Endothelial cell of umbilical vein (primary cell): Measurements from ENCODE around the gene KIF20A. TPM values are rescaled to one million over a fixed set of nuclear protein-coding genes. Genes with fewer than 3 reads are reported as not detected.

Source experiments
- BruUV-seq: library from RNA; stranded (reverse); fragments of 400-500 nt; replicated peaks from 2 replicates; lab custom pipeline; 2021; lab: Mats Ljungman, UMichigan
- CTCF ChIA-PET: fragments of 300-600, 350-600 bp; sonication (Branson Sonifier 250); formaldehyde crosslinking; loops from one replicate; lab custom pipeline; 2021; ENCODE audit warnings: antibody characterized with exemption, inconsistent platforms; lab: Charles Lee
- POLR2A ChIA-PET: fragments of 300-600, 350-600 bp; sonication (Branson Sonifier 250); formaldehyde crosslinking; loops from one replicate; lab custom pipeline; 2021; ENCODE audit warnings: antibody characterized with exemption, inconsistent platforms; lab: Charles Lee
- DNase-seq: peaks from one replicate; pipeline ENCODE4 v3.0.0-alpha.2; 2011; ENCODE audit warnings: low read depth, low spot score
- FAIRE-seq: peaks from 2 replicates; lab custom pipeline; 2011; peaks lifted over from hg19 to GRCh38; lab: Jason Lieb, UNC
- H2AFZ ChIP-seq: 2 replicates; pipeline ENCODE4 v1.6.0; 2012; ENCODE audit warnings: low read depth, low read length, control low read depth, inconsistent platforms
- H3K27ac ChIP-seq: 2 replicates; pipeline ENCODE4 v1.5.1; 2011; ENCODE audit warnings: low read depth, mild to moderate bottlenecking, control low read depth, low read length, moderate library complexity; ENCODE audit not compliant: insufficient read depth
- H3K27me3 ChIP-seq, 2 experiments: 2 replicates each; pipeline versions ENCODE4 v1.6.0 to v1.6.1; 2011; ENCODE audit warnings: low read length in 2 of 2, mixed read lengths in 1 of 2; ENCODE audit not compliant: control insufficient read depth in 2 of 2, insufficient read depth in 2 of 2
- H3K36me3 ChIP-seq, 2 experiments: 2 replicates in 1 of 2; 3 replicates in 1 of 2; pipeline ENCODE4 v1.5.1; 2011; ENCODE audit warnings: low read length in 2 of 2, mild to moderate bottlenecking in 1 of 2, moderate library complexity in 1 of 2; ENCODE audit not compliant: control insufficient read depth in 2 of 2, insufficient read depth in 2 of 2; ENCODE audit errors: extremely low read depth in 1 of 2
- H3K4me1 ChIP-seq: 3 replicates; pipeline ENCODE4 v1.5.1; 2011; ENCODE audit warnings: mild to moderate bottlenecking, low read length; ENCODE audit not compliant: control insufficient read depth, insufficient read depth; ENCODE audit errors: extremely low read depth
- H3K4me2 ChIP-seq: 2 replicates; pipeline ENCODE4 v1.6.1; 2011; ENCODE audit warnings: low read length, control low read depth, mixed read lengths; ENCODE audit not compliant: insufficient read depth
- H3K4me3 ChIP-seq, 3 experiments: fragments of 200-600 bp in 1 of 3; sonication (generic), shearing (Covaris generic) in 1 of 3; replicated peaks in 1 of 3; 2 replicates each; pipeline ENCODE4 v1.5.1; 2011 to 2016; ENCODE audit warnings: control low read depth in 3 of 3, low read length in 3 of 3, mild to moderate bottlenecking in 2 of 3, inconsistent platforms in 1 of 3, low read depth in 1 of 3, moderate library complexity in 1 of 3; ENCODE audit not compliant: insufficient read depth in 1 of 3
- H3K79me2 ChIP-seq: 2 replicates; pipeline ENCODE4 v1.6.0; 2012; ENCODE audit warnings: low read length, inconsistent platforms; ENCODE audit not compliant: control insufficient read depth, insufficient read depth
- H3K9ac ChIP-seq: replicated peaks from 2 replicates; pipeline ENCODE3; 2011; ENCODE audit warnings: low read length, control low read depth; ENCODE audit not compliant: insufficient read depth; ENCODE audit errors: extremely low read depth
- H3K9me1 ChIP-seq: replicated peaks from 3 replicates; pipeline ENCODE4 v1.6.0; 2011; ENCODE audit warnings: mild to moderate bottlenecking, low read length; ENCODE audit not compliant: control insufficient read depth, insufficient read depth; ENCODE audit errors: extremely low read depth
- H3K9me3 ChIP-seq: replicated peaks from 2 replicates; pipeline ENCODE4 v1.5.1; 2012; ENCODE audit warnings: low read length, inconsistent platforms; ENCODE audit not compliant: control insufficient read depth, insufficient read depth
- H4K20me1 ChIP-seq: replicated peaks from 2 replicates; pipeline ENCODE3; 2011; ENCODE audit warnings: mild to moderate bottlenecking, low read length; ENCODE audit not compliant: control insufficient read depth, insufficient read depth; ENCODE audit errors: extremely low read depth
- CTCF ChIP-seq, 2 donors: IDR thresholded peaks; 1 replicate in 1 of 2; 2 replicates in 1 of 2; pipeline ENCODE4 v1.5.1; 2011; ENCODE audit warnings: low read length in 2 of 2, mild to moderate bottlenecking in 2 of 2, moderate library complexity in 2 of 2, control low read depth in 1 of 2, inconsistent platforms in 1 of 2, low read depth in 1 of 2; ENCODE audit not compliant: insufficient read depth in 1 of 2; ENCODE audit errors: extremely low read depth in 1 of 2
- EZH2 ChIP-seq: IDR thresholded peaks from 2 replicates; pipeline ENCODE4 v1.6.1; 2012; ENCODE audit warnings: borderline replicate concordance, low read depth, mild to moderate bottlenecking, moderate library complexity, low read length, inconsistent platforms; ENCODE audit not compliant: severe bottlenecking
- FOS ChIP-seq: IDR thresholded peaks from 2 replicates; pipeline ENCODE4 v1.6.1; 2011; ENCODE audit warnings: mild to moderate bottlenecking, low read length, moderate library complexity, borderline replicate concordance; ENCODE audit not compliant: insufficient read depth
- GATA2 ChIP-seq: IDR thresholded peaks from 2 replicates; pipeline ENCODE4 v1.7.0; 2011; ENCODE audit warnings: low read depth, mild to moderate bottlenecking, moderate library complexity, mixed read lengths, low read length; ENCODE audit not compliant: insufficient read length, insufficient read depth
- JUN ChIP-seq: IDR thresholded peaks from 2 replicates; pipeline ENCODE4 v1.6.1; 2011; ENCODE audit warnings: borderline replicate concordance, low read depth; ENCODE audit not compliant: insufficient read length, insufficient read depth
- MAX ChIP-seq: IDR thresholded peaks from 2 replicates; pipeline ENCODE4 v1.6.1; 2011; ENCODE audit not compliant: insufficient read depth, insufficient read length
- MYC ChIP-seq: IDR thresholded peaks from one replicate; pipeline ENCODE4 v1.6.1; 2011; ENCODE audit warnings: mild to moderate bottlenecking, low read depth, low read length
- POLR2A ChIP-seq: IDR thresholded peaks from 2 replicates; pipeline ENCODE4 v1.6.1; 2012; ENCODE audit warnings: low read depth, mild to moderate bottlenecking, control low read depth, low read length
- POLR2AphosphoS5 ChIP-seq: IDR thresholded peaks from 2 replicates; pipeline ENCODE4 v1.6.1; 2012; ENCODE audit warnings: low read depth, mild to moderate bottlenecking, control low read depth, low read length, moderate library complexity; ENCODE audit not compliant: insufficient read depth
- dilution Hi-C: fragments of 300-500 bp; cut with MboI; formaldehyde crosslinking; loops from one replicate; pipeline ENCODE4 v1.15.0; 2019; ENCODE audit warnings: low sequenced_read_pairs; ENCODE audit not compliant: extremely low pct_ligation_motif_present
- intact Hi-C: fragments of 100-400 bp; cut with micrococcal nuclease; formaldehyde crosslinking; loops from one replicate; pipeline ENCODE4 v1.10.0; 2022
- polyA plus RNA-seq, 4 experiments: library from polyadenylated mRNA; depleted of rRNA in 3 of 4; stranded (reverse) in 3 of 4; unstranded in 1 of 4; fragments of >200 nt; gene quantifications; 2 replicates each; pipeline versions ENCODE4 v1.2.1 to v1.2.3, GENCODE V29; 2011 to 2012; ENCODE audit warnings: missing spikeins in 1 of 4
- total RNA-seq: library from RNA; stranded (reverse); gene quantifications from 2 replicates; pipeline ENCODE4 v1.2.3, GENCODE V29; 2021

The KIF20A gene
- total and polyA plus RNA-seq, 2 donors (not counting 3 experiments of a cell fraction or from before 2014, with no cell fraction given): 38.7 to 78.1 TPM

GRCh38 chr5:138230261-138230660 is 51.3 kb downstream of the KIF20A start:
- CTCF ChIA-PET: interaction anchor here (1.0 to 1.4 kb wide), 3 partner anchors 10 to 122 kb away, joined by 3 to 4 read pairs (median 3); partner anchors contain the start of gene KDM3B
- dilution Hi-C loops: no loop called here
- no peak overlapping the region for H3K27ac ChIP-seq

More at GRCh38 chr5:138230261-138230660, 51.3 kb downstream of the KIF20A start:
- DNase-seq (no peak), FAIRE-seq (no peak)
- Histone ChIP-seq H3K9me1 (no peaks in the 10 kb centered on the region), H3K36me3 (no peaks in the 10 kb centered on the region), H3K4me3 (no peak overlapping the region), H3K79me2 (no peaks in the 10 kb centered on the region), H4K20me1 (no peaks in the 10 kb centered on the region), H3K9me3 (no peaks in the 10 kb centered on the region), H3K27me3 (peaks cover 0 to 3% of the 10 kb centered on the region in 2 experiments), H3K4me1 (no peaks in the 10 kb centered on the region), H2AFZ (no peak overlapping the region), H3K9ac (no peak overlapping the region), H3K4me2 (no peak overlapping the region)
- no TSS peak for BruUV-seq
- no peak for TF ChIP-seq POLR2A
- TF ChIP-seq GATA2: no peak
- no peak for TF ChIP-seq EZH2
- TF ChIP-seq CTCF (IDR thresholded peaks at IDR 0.05; ENCODE audit: extremely low read depth in 1 of 2, insufficient read depth in 1 of 2, low read depth in 1 of 2, low read length in 2 of 2): no peak
- TF ChIP-seq MAX: no peak
- TF ChIP-seq MYC: no peak
- TF ChIP-seq FOS: no peak
- TF ChIP-seq JUN: no peak
- no peak for TF ChIP-seq POLR2AphosphoS5
- intact Hi-C loops: no loop called here
- POLR2A ChIA-PET: no interaction called here
